ENCODE data around the gene QPCTL.
A peak's percentile ranks its signal among the peaks of the same experiment; 100 is the strongest.

The QPCTL gene

GRCh38 chr19:45692187-45693105 lies at the start of gene QPCTL:
QPCTL (plus strand) TSS chr19:45692666; CDS start chr19:45692704, 38 bp downstream.
- DNase-seq (ENCODE audit: low read depth) = peak; percentile 98

GRCh38 chr19:45643024-45643926 lies 49.2 kb upstream of the QPCTL start:
- peak; percentile 60 for DNase-seq (ENCODE audit: low read depth)

GRCh38 chr19:45643927-45644771 lies 48.3 kb upstream of the QPCTL start:
- no peak for DNase-seq (ENCODE audit: low read depth)

GRCh38 chr19:45645068-45645630 lies 47.3 kb upstream of the QPCTL start:
- DNase-seq (ENCODE audit: low read depth) = no peak

- DNase-seq (ENCODE audit: low read depth) = peak; percentile 66
Observed at GRCh38 chr19:45645631-45646344, 46.7 kb upstream of the QPCTL start.

- DNase-seq (ENCODE audit: low read depth) = no peak
Observed at GRCh38 chr19:45646345-45646698, 46.1 kb upstream of the QPCTL start.

GRCh38 chr19:45650722-45651121 lies 41.7 kb upstream of the QPCTL start:
- no peak for DNase-seq (ENCODE audit: low read depth)

- DNase-seq (ENCODE audit: low read depth) = no peak
Observed at GRCh38 chr19:45653634-45654033, 38.8 kb upstream of the QPCTL start.

- no peak for DNase-seq (ENCODE audit: low read depth)
Observed at GRCh38 chr19:45655073-45655472, 37.4 kb upstream of the QPCTL start.

GRCh38 chr19:45657520-45658167 lies 34.8 kb upstream of the QPCTL start:
- no peak for DNase-seq (ENCODE audit: low read depth)

GRCh38 chr19:45659096-45659729 lies 33.3 kb upstream of the QPCTL start:
- DNase-seq (ENCODE audit: low read depth) = no peak

GRCh38 chr19:45660636-45661035 lies 31.8 kb upstream of the QPCTL start:
- no peak for DNase-seq (ENCODE audit: low read depth)

- no peak for DNase-seq (ENCODE audit: low read depth)
Observed at GRCh38 chr19:45663800-45664199, 28.7 kb upstream of the QPCTL start.

GRCh38 chr19:45664575-45664974 lies 27.9 kb upstream of the QPCTL start:
- no peak for DNase-seq (ENCODE audit: low read depth)

GRCh38 chr19:45667620-45668341 lies 24.7 kb upstream of the QPCTL start, which contains the start of gene GIPR:
GIPR (plus strand) TSS chr19:45668221; CDS start chr19:45669521, 1,300 bp downstream.
- DNase-seq (ENCODE audit: low read depth) = no peak

- no peak for DNase-seq (ENCODE audit: low read depth)
Observed at GRCh38 chr19:45668342-45668871, 24.1 kb upstream of the QPCTL start.

GRCh38 chr19:45670670-45671453 lies 21.6 kb upstream of the QPCTL start:
- peak; percentile 57 for DNase-seq (ENCODE audit: low read depth)

GRCh38 chr19:45674946-45675345 lies 17.5 kb upstream of the QPCTL start:
- DNase-seq (ENCODE audit: low read depth) = no peak

All from fibroblast of the conjunctiva (primary cell).